K562 (cell line): ENCODE measurements around the gene MYOZ1. TPM values are rescaled to one million over a fixed set of nuclear protein-coding genes. Genes with fewer than 3 reads are reported as not detected.

ENCODE experiments used
- AFF4 ChIP-seq: sonication (generic); formaldehyde crosslinking; IDR thresholded peaks from 2 replicates; pipeline ENCODE4 v1.8.0; 2023; ENCODE audit warnings: mild to moderate bottlenecking, missing genetic modification reagents
- CCAR2 ChIP-seq: fragments of 200-400 bp; formaldehyde crosslinking; IDR thresholded peaks from 2 replicates; pipeline ENCODE4 v1.6.1; 2017; ENCODE audit warnings: mild to moderate bottlenecking, low read depth, low read length
- CSDE1 ChIP-seq, 2 experiments: fragments of 450-650 bp; IDR thresholded peaks; 2 replicates each; pipeline ENCODE4 v1.6.1; 2016; ENCODE audit warnings: mild to moderate bottlenecking in 1 of 2
- CTBP1 ChIP-seq: fragments of 450-650 bp; IDR thresholded peaks from 2 replicates; pipeline ENCODE4 v1.6.1; 2016; ENCODE audit warnings: borderline replicate concordance
- DDX20 ChIP-seq: fragments of 450-650 bp; IDR thresholded peaks from 2 replicates; pipeline ENCODE4 v1.6.1; 2016; ENCODE audit warnings: missing genetic modification characterization, low read depth, mild to moderate bottlenecking, missing compliant biosample characterization, moderate library complexity
- EGR1 ChIP-seq: fragments of 450-650 bp; conservative IDR thresholded peaks from 2 replicates; pipeline ENCODE4 v1.6.1; 2017; ENCODE audit warnings: mild to moderate bottlenecking
- FOXA3 ChIP-seq, 2 experiments: fragments of 450-650 bp in 1 of 2; sonication (generic) in 1 of 2; formaldehyde crosslinking; IDR thresholded peaks in 1 of 2; conservative IDR thresholded peaks in 1 of 2; 2 replicates each; pipeline versions ENCODE4 v1.4.0 to v1.8.0; 2020 to 2022; ENCODE audit warnings: mild to moderate bottlenecking in 2 of 2, missing genetic modification reagents in 1 of 2
- FUS ChIP-seq: fragments of 200-400 bp; formaldehyde crosslinking; optimal IDR thresholded peaks from 2 replicates; pipeline ENCODE3; 2017; ENCODE audit warnings: low read depth, low read length
- GMEB1 ChIP-seq: fragments of 250-450 bp; sonication (Bioruptor Pico); IDR thresholded peaks from 2 replicates; pipeline ENCODE4 v1.4.0; 2020; ENCODE audit warnings: mild to moderate bottlenecking
- IRF1 ChIP-seq: sonication (generic); formaldehyde crosslinking; IDR thresholded peaks from 2 replicates; pipeline ENCODE4 v1.8.0; 2022; ENCODE audit warnings: missing genetic modification reagents, mild to moderate bottlenecking, borderline replicate concordance
- NCOA6 ChIP-seq: fragments of 450-650 bp; IDR thresholded peaks from 2 replicates; pipeline ENCODE4 v1.6.1; 2017; ENCODE audit warnings: mild to moderate bottlenecking
- NR2C1 ChIP-seq, 2 experiments: fragments of 450-650 bp; IDR thresholded peaks; 2 replicates each; pipeline ENCODE4 v1.6.1; 2017; ENCODE audit warnings: mild to moderate bottlenecking in 2 of 2, antibody characterized with exemption in 1 of 2, inconsistent platforms in 1 of 2, missing compliant biosample characterization in 1 of 2, missing genetic modification characterization in 1 of 2
- SAFB2 ChIP-seq: fragments of 200-400 bp; formaldehyde crosslinking; IDR thresholded peaks from 2 replicates; pipeline ENCODE4 v1.6.1; 2018; ENCODE audit warnings: borderline replicate concordance, low read length, low read depth, moderate library complexity; ENCODE audit not compliant: severe bottlenecking
- TBP ChIP-seq: optimal IDR thresholded peaks from 2 replicates; pipeline ENCODE3; 2011; ENCODE audit warnings: low read depth, low read length, improper control_type of control experiment
- TEAD1 ChIP-seq, 2 experiments: fragments of 450-650 bp in 1 of 2; sonication (generic) in 1 of 2; formaldehyde crosslinking; IDR thresholded peaks; 2 replicates each; pipeline versions ENCODE4 v1.4.0 to v1.8.0; 2020 to 2022; ENCODE audit warnings: mild to moderate bottlenecking in 2 of 2, missing genetic modification reagents in 1 of 2
- ZBTB26 ChIP-seq: fragments of 450-650 bp; formaldehyde crosslinking; IDR thresholded peaks from 2 replicates; pipeline ENCODE4 v1.4.0; 2022; ENCODE audit warnings: missing genetic modification characterization
- ZFP36 ChIP-seq: fragments of 150-350 bp; IDR thresholded peaks from 2 replicates; pipeline ENCODE4 v1.6.1; 2018; ENCODE audit warnings: low read length, low read depth; ENCODE audit not compliant: partially characterized antibody
- ZNF133 ChIP-seq: fragments of 250-450 bp; sonication (Bioruptor Pico); IDR thresholded peaks from 2 replicates; pipeline ENCODE4 v1.4.0; 2020; ENCODE audit warnings: mild to moderate bottlenecking
- ZNF561 ChIP-seq: fragments of 450-650 bp; formaldehyde crosslinking; conservative IDR thresholded peaks from 2 replicates; pipeline ENCODE4 v1.4.0; 2020; ENCODE audit warnings: mild to moderate bottlenecking, moderate library complexity
- ZNF586 ChIP-seq: fragments of 450-650 bp; formaldehyde crosslinking; conservative IDR thresholded peaks from 2 replicates; pipeline ENCODE4 v1.4.0; 2020; ENCODE audit warnings: mild to moderate bottlenecking, moderate library complexity
- polyA plus RNA-seq, 8 experiments: library from polyadenylated mRNA; depleted of rRNA in 4 of 8; stranded (reverse) in 5 of 8; unstranded in 3 of 8; fragments of >200 nt; fragmentation: Nextera tagmentation in 2 of 8; fragmentation: Illumina TruSeq in 1 of 8; extraction: Ambion mirVana in 2 of 8; extraction: Trizol in 1 of 8; gene quantifications; 2 replicates each; pipeline versions ENCODE4 v1.2.1 to v1.2.3, GENCODE V29; 2011 to 2014; ENCODE audit warnings: inconsistent platforms in 1 of 8, missing spikeins in 1 of 8
- total RNA-seq, 7 experiments: library from RNA; depleted of rRNA in 6 of 7; stranded (reverse); fragments of >200 nt in 6 of 7; fragmentation: Illumina TruSeq in 2 of 7; extraction: Trizol in 2 of 7; gene quantifications; 2 replicates each; pipeline versions ENCODE4 v1.2.1 to v1.2.3, GENCODE V29; 2011 to 2021; ENCODE audit warnings: low replicate concordance in 1 of 7

The MYOZ1 gene
- total and polyA plus RNA-seq, 9 of the 15 experiments (the other 6 are each of a cell fraction or from before 2014, with no cell fraction given), result 0.03 to 0.18 (median 0.07) TPM; not detected in 5

- no peak for TF ChIP-seq GMEB1
- no peak for TF ChIP-seq CSDE1 (IDR thresholded peaks at IDR 0.05)
- no peak for TF ChIP-seq ZNF133
- no peak for TF ChIP-seq ZNF586
- TF ChIP-seq SAFB2, result no peak
- no peak for TF ChIP-seq CCAR2
- no peak for TF ChIP-seq TEAD1 (CRISPR knock-in tag; IDR thresholded peaks at IDR 0.05)
- no peak for TF ChIP-seq ZFP36
- TF ChIP-seq ZNF561, result no peak
- TF ChIP-seq IRF1 (CRISPR knock-in tag), result no peak
- no peak for TF ChIP-seq FUS
- TF ChIP-seq NCOA6, result no peak
- peak; percentile 21; the same call in 1 of the 2 replicates for TF ChIP-seq CTBP1
- no peak for TF ChIP-seq FOXA3 (CRISPR knock-in tag; conservative IDR thresholded peaks at IDR 0.05 in 1 of 2, IDR thresholded peaks at IDR 0.05 in 1 of 2)
- no peak for TF ChIP-seq NR2C1 (IDR thresholded peaks at IDR 0.05)
- no peak for TF ChIP-seq NR2C1 (tag; IDR thresholded peaks at IDR 0.05)
- no peak for TF ChIP-seq EGR1
- no peak for TF ChIP-seq TBP
- TF ChIP-seq ZBTB26 (CRISPR knock-in tag), result peak; percentile 54; the same call in 1 of the 2 replicates
- no peak for TF ChIP-seq DDX20 (tag)
- TF ChIP-seq AFF4, result no peak
Observed at GRCh38 chr10:73590881-73591799, 50.1 kb downstream of the MYOZ1 start, which contains the start of gene USP54 (continued).
